ENCODE measurements around the gene OSBPL3. TPM values are rescaled to one million over a fixed set of nuclear protein-coding genes. Genes with fewer than 3 reads are reported as not detected.

Gene OSBPL3
- total and polyA plus RNA-seq, 2 donors (not counting 1 experiment from before 2014, with no cell fraction given) = 13.5 to 67.6 TPM

GRCh38 chr7:24910551-24911212, 69.3 kb downstream of the OSBPL3 start:
- Mint-ChIP-seq H3K4me3 (peak overlapping the region; percentile 73), H3K9me3 (ENCODE audit: insufficient read depth) (no peaks in the 10 kb centered on the region), H3K27me3 (no peaks in the 10 kb centered on the region), H3K27ac (peak overlapping the region; percentile 16), H3K4me1 (peaks cover 50% of the 10 kb centered on the region)
- TF ChIP-seq EZH2 (IDR thresholded peaks at IDR 0.05; ENCODE audit: borderline replicate concordance, insufficient read depth, low read depth, low read length, poor library complexity, severe bottlenecking) (no peak), CTCF (IDR thresholded peaks at IDR 0.05) (no peak)
- H3K4me2 ChIP-seq (replicated peaks; ENCODE audit: low read depth, low read length, poor library complexity, severe bottlenecking) = peak overlapping the region; percentile 56
- no peaks in the 10 kb centered on the region for H3K9me3 ChIP-seq (ENCODE audit: control extremely low read depth in 1 of 3, control insufficient read depth in 2 of 3, insufficient read depth in 1 of 3, low read length in 2 of 3)
- DNase-seq (no peak), ATAC-seq (ENCODE audit: low read depth) (no peak)
- peak overlapping the region; percentile 9 for H3K9ac ChIP-seq (ENCODE audit: low read length)
- H3K4me3 ChIP-seq (ENCODE audit: control extremely low read depth in 1 of 5, extremely low read depth in 1 of 5, insufficient read depth in 1 of 5, low read depth in 2 of 5, low read length in 4 of 5) = peak overlapping the region in 1 of 5 experiments; percentile 21
- ChIA-PET POLR2A (no interaction called here), CTCF (interaction anchor here (1.0 to 2.2 kb wide), 10 partner anchors 9 to 159 kb away, joined by 3 to 8 read pairs (median 4); no protein-coding TSS in a partner anchor)
- H3K27ac ChIP-seq (ENCODE audit: low read length in 2 of 2) = no peak overlapping the region
- peaks cover 33 to 36% of the 10 kb centered on the region in 2 donors for H3K4me1 ChIP-seq (ENCODE audit: control insufficient read depth in 2 of 2, insufficient read depth in 2 of 2, low read length in 2 of 2)
- H2AFZ ChIP-seq (ENCODE audit: insufficient read depth, low read depth, low read length, poor library complexity, severe bottlenecking) = no peak overlapping the region
- no peaks in the 10 kb centered on the region for H3K27me3 ChIP-seq (replicated peaks in 1 of 4; ENCODE audit: control extremely low read depth in 1 of 4, control insufficient read depth in 3 of 4, insufficient read depth in 4 of 4, low read length in 3 of 4)
- no peaks in the 10 kb centered on the region for H3K36me3 ChIP-seq (replicated peaks in 1 of 2; ENCODE audit: control extremely low read depth in 1 of 2, control insufficient read depth in 1 of 2, extremely low read depth in 1 of 2, insufficient read depth in 2 of 2, low read length in 1 of 2)
- intact Hi-C loops (cut with micrococcal nuclease) = loop anchor here (2.0 to 5.0 kb wide), 3 partner anchors 32 to 70 kb away; partner anchors contain the start of gene OSBPL3
- peaks cover 56% of the 10 kb centered on the region for H3K79me2 ChIP-seq (ENCODE audit: control insufficient read depth, insufficient read depth, low read length)
- H4K20me1 ChIP-seq (ENCODE audit: control insufficient read depth, insufficient read depth, low read length, poor library complexity, severe bottlenecking) = peaks cover 6% of the 10 kb centered on the region
- 74% methylated on average over 4 of the region's 4 CpGs for WGBS (ENCODE audit: insufficient coverage)

GRCh38 chr7:24908727-24909126, 71.3 kb downstream of the OSBPL3 start:
- Mint-ChIP-seq H3K4me1 (peaks cover 38% of the 10 kb centered on the region), H3K9me3 (ENCODE audit: insufficient read depth) (no peaks in the 10 kb centered on the region), H3K4me3 (no peak overlapping the region), H3K27me3 (no peaks in the 10 kb centered on the region), H3K27ac (no peak overlapping the region)
- Histone ChIP-seq H3K79me2 (ENCODE audit: control insufficient read depth, insufficient read depth, low read length) (peaks cover 48% of the 10 kb centered on the region), H2AFZ (ENCODE audit: insufficient read depth, low read depth, low read length, poor library complexity, severe bottlenecking) (no peak overlapping the region), H4K20me1 (ENCODE audit: control insufficient read depth, insufficient read depth, low read length, poor library complexity, severe bottlenecking) (peaks cover 6% of the 10 kb centered on the region), H3K4me2 (replicated peaks; ENCODE audit: low read depth, low read length, poor library complexity, severe bottlenecking) (no peak overlapping the region), H3K9ac (ENCODE audit: low read length) (no peak overlapping the region), H3K4me1 (ENCODE audit: control insufficient read depth in 2 of 2, insufficient read depth in 2 of 2, low read length in 2 of 2) (peaks cover 33% of the 10 kb centered on the region in 2 donors), H3K9me3 (ENCODE audit: control extremely low read depth in 1 of 3, control insufficient read depth in 2 of 3, insufficient read depth in 1 of 3, low read length in 2 of 3) (no peaks in the 10 kb centered on the region), H3K4me3 (ENCODE audit: control extremely low read depth in 1 of 5, extremely low read depth in 1 of 5, insufficient read depth in 1 of 5, low read depth in 2 of 5, low read length in 4 of 5) (no peak overlapping the region), H3K27ac (ENCODE audit: low read length in 2 of 2) (no peak overlapping the region), H3K27me3 (replicated peaks in 1 of 4; ENCODE audit: control extremely low read depth in 1 of 4, control insufficient read depth in 3 of 4, insufficient read depth in 4 of 4, low read length in 3 of 4) (no peaks in the 10 kb centered on the region), H3K36me3 (replicated peaks in 1 of 2; ENCODE audit: control extremely low read depth in 1 of 2, control insufficient read depth in 1 of 2, extremely low read depth in 1 of 2, insufficient read depth in 2 of 2, low read length in 1 of 2) (no peaks in the 10 kb centered on the region)
- DNase-seq (no peak), ATAC-seq (ENCODE audit: low read depth) (no peak)
- 85% methylated on average over 4 of the region's 4 CpGs for WGBS (ENCODE audit: insufficient coverage)
- ChIA-PET CTCF (interaction anchor here (1.6 kb wide), 1 partner anchor 8 kb away, joined by 6 read pairs; no protein-coding TSS in a partner anchor), POLR2A (no interaction called here)
- intact Hi-C loops (cut with micrococcal nuclease) = no loop called here
- TF ChIP-seq CTCF (IDR thresholded peaks at IDR 0.05) = no peak
- TF ChIP-seq EZH2 (IDR thresholded peaks at IDR 0.05; ENCODE audit: borderline replicate concordance, insufficient read depth, low read depth, low read length, poor library complexity, severe bottlenecking) = no peak

All from B cell (primary cell).